Measurements from ENCODE around the gene TEPSIN. TPM values are rescaled to one million over a fixed set of nuclear protein-coding genes. Genes with fewer than 3 reads are reported as not detected.

Gene TEPSIN
- polyA plus RNA-seq, 1 donor from 2014 or later, result 50.0 TPM

GRCh38 chr17:81285894-81286293 is 47.0 kb upstream of the TEPSIN start:
- Histone ChIP-seq H4K20me1 (ENCODE audit: insufficient read depth) (no peaks in the 10 kb centered on the region), H3K9me3 (ENCODE audit: low read length) (no peaks in the 10 kb centered on the region), H3K36me3 (ENCODE audit: insufficient read depth, low read length) (no peaks in the 10 kb centered on the region), H3K9me2 (ENCODE audit: insufficient read depth, low read length) (no peaks in the 10 kb centered on the region), H3F3A (ENCODE audit: insufficient read depth, low read length, poor library complexity, severe bottlenecking) (no peaks in the 10 kb centered on the region), H3K9ac (ENCODE audit: low read length) (no peak overlapping the region), H3K27ac (ENCODE audit: low read length) (no peak overlapping the region), H3K27me3 (ENCODE audit: insufficient read depth, low read depth, low read length) (no peaks in the 10 kb centered on the region), H3K4me2 (ENCODE audit: low read length) (no peak overlapping the region), H2AFZ (ENCODE audit: low read depth, low read length) (no peak overlapping the region), H3K4me3 (ENCODE audit: low read length) (no peak overlapping the region), H3K79me2 (replicated peaks; ENCODE audit: insufficient read depth, low read length) (peaks cover 5% of the 10 kb centered on the region)
- TF ChIP-seq TAF1 (IDR thresholded peaks at IDR 0.05; ENCODE audit: low read depth), result no peak
- TF ChIP-seq MXI1 (conservative IDR thresholded peaks at IDR 0.05; ENCODE audit: poor library complexity, severe bottlenecking), result no peak
- TF ChIP-seq EZH2 (IDR thresholded peaks at IDR 0.05; ENCODE audit: borderline replicate concordance, insufficient read depth, low read length, poor library complexity, severe bottlenecking), result no peak

GRCh38 chr17:81285179-81285878 is 46.5 kb upstream of the TEPSIN start:
- Histone ChIP-seq H4K20me1 (ENCODE audit: insufficient read depth) (no peaks in the 10 kb centered on the region), H3F3A (ENCODE audit: insufficient read depth, low read length, poor library complexity, severe bottlenecking) (no peaks in the 10 kb centered on the region), H3K27ac (ENCODE audit: low read length) (no peak overlapping the region), H2AFZ (ENCODE audit: low read depth, low read length) (no peak overlapping the region), H3K9me3 (ENCODE audit: low read length) (no peaks in the 10 kb centered on the region), H3K79me2 (replicated peaks; ENCODE audit: insufficient read depth, low read length) (peaks cover 5% of the 10 kb centered on the region), H3K36me3 (ENCODE audit: insufficient read depth, low read length) (no peaks in the 10 kb centered on the region), H3K4me2 (ENCODE audit: low read length) (no peak overlapping the region), H3K27me3 (ENCODE audit: insufficient read depth, low read depth, low read length) (no peaks in the 10 kb centered on the region), H3K4me3 (ENCODE audit: low read length) (no peak overlapping the region), H3K9ac (ENCODE audit: low read length) (no peak overlapping the region), H3K9me2 (ENCODE audit: insufficient read depth, low read length) (no peaks in the 10 kb centered on the region)
- TF ChIP-seq REST (IDR thresholded peaks at IDR 0.05; ENCODE audit: borderline replicate concordance) (no peak), MXI1 (conservative IDR thresholded peaks at IDR 0.05; ENCODE audit: poor library complexity, severe bottlenecking) (no peak), SMC3 (conservative IDR thresholded peaks at IDR 0.05; ENCODE audit: poor library complexity) (no peak), EP300 (conservative IDR thresholded peaks at IDR 0.05; ENCODE audit: poor library complexity, severe bottlenecking) (no peak), POLR2AphosphoS5 (IDR thresholded peaks at IDR 0.05) (no peak), EZH2 (IDR thresholded peaks at IDR 0.05; ENCODE audit: borderline replicate concordance, insufficient read depth, low read length, poor library complexity, severe bottlenecking) (no peak), RAD21 (conservative IDR thresholded peaks at IDR 0.05) (no peak)

DNA sequence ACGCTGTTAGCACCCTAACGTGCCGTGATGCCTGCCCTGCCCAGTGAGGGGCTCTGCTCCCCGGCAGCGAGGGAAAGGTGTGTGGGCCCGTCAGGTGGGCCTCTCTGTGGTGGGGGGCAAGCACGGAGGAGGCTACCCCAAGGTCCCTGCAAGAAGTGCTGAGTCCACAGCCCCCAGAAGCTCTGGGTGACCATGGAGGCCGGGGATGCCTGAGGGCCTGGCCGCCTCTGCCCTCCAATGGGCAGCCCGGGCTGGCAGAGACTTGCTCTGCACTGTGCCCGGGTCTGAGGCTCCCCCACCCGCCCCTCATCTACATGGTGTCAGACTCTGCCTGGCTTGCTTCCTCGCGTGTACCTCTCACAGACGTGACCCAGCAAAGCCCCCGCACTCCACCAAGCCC is 44.0 kb upstream of the TEPSIN start:
- H3K9me2 ChIP-seq (ENCODE audit: insufficient read depth, low read length), result no peaks in the 10 kb centered on the region
- H3K27ac ChIP-seq (ENCODE audit: low read length), result no peak overlapping the region
- H3K9ac ChIP-seq (ENCODE audit: low read length), result no peak overlapping the region
- no peaks in the 10 kb centered on the region for H3K79me2 ChIP-seq (replicated peaks; ENCODE audit: insufficient read depth, low read length)
- no peaks in the 10 kb centered on the region for H4K20me1 ChIP-seq (ENCODE audit: insufficient read depth)
- no peak for TF ChIP-seq EP300 (conservative IDR thresholded peaks at IDR 0.05; ENCODE audit: poor library complexity, severe bottlenecking)
- TF ChIP-seq RAD21 (conservative IDR thresholded peaks at IDR 0.05), result no peak
- TF ChIP-seq SMC3 (conservative IDR thresholded peaks at IDR 0.05; ENCODE audit: poor library complexity), result no peak
- no peak for TF ChIP-seq MXI1 (conservative IDR thresholded peaks at IDR 0.05; ENCODE audit: poor library complexity, severe bottlenecking)
- no peaks in the 10 kb centered on the region for H3K9me3 ChIP-seq (ENCODE audit: low read length)
- H2AFZ ChIP-seq (ENCODE audit: low read depth, low read length), result no peak overlapping the region
- no peaks in the 10 kb centered on the region for H3K36me3 ChIP-seq (ENCODE audit: insufficient read depth, low read length)
- H3F3A ChIP-seq (ENCODE audit: insufficient read depth, low read length, poor library complexity, severe bottlenecking), result no peaks in the 10 kb centered on the region
- H3K4me2 ChIP-seq (ENCODE audit: low read length), result no peak overlapping the region
- H3K4me3 ChIP-seq (ENCODE audit: low read length), result no peak overlapping the region
- H3K27me3 ChIP-seq (ENCODE audit: insufficient read depth, low read depth, low read length), result no peaks in the 10 kb centered on the region
